GM12874 (cell line): ENCODE measurements around the gene FAM13C.

Experiments
- TF ChIP-seq, protein P1 (sequence below): IDR thresholded peaks from 2 replicates; pipeline ENCODE4 v1.5.1; 2011; ENCODE audit warnings: low read depth, mild to moderate bottlenecking, control low read depth, low read length, moderate library complexity; ENCODE audit not compliant: insufficient read depth

FAM13C gene

DNA sequence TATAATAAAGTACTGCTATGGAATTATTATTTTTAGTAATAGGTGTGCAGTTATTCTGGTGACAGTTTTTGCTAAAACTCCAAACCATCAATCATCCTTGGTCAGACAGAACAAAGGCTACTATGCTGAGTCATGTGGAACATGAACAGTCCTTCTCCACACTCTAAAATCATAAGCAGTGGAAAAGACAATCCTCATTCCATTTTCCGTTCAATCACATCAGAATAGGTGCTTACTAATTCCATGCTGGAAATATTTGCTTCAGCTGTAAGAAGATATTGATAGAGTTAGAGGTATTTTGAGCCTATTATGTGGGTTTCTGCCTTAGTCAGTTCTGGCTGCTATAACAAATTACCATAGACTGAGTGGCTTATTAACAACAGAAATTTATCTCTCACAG, 82.9 kb downstream of the FAM13C start:
- TF ChIP-seq, protein P1, sequence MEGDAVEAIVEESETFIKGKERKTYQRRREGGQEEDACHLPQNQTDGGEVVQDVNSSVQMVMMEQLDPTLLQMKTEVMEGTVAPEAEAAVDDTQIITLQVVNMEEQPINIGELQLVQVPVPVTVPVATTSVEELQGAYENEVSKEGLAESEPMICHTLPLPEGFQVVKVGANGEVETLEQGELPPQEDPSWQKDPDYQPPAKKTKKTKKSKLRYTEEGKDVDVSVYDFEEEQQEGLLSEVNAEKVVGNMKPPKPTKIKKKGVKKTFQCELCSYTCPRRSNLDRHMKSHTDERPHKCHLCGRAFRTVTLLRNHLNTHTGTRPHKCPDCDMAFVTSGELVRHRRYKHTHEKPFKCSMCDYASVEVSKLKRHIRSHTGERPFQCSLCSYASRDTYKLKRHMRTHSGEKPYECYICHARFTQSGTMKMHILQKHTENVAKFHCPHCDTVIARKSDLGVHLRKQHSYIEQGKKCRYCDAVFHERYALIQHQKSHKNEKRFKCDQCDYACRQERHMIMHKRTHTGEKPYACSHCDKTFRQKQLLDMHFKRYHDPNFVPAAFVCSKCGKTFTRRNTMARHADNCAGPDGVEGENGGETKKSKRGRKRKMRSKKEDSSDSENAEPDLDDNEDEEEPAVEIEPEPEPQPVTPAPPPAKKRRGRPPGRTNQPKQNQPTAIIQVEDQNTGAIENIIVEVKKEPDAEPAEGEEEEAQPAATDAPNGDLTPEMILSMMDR = no peak

DNA sequence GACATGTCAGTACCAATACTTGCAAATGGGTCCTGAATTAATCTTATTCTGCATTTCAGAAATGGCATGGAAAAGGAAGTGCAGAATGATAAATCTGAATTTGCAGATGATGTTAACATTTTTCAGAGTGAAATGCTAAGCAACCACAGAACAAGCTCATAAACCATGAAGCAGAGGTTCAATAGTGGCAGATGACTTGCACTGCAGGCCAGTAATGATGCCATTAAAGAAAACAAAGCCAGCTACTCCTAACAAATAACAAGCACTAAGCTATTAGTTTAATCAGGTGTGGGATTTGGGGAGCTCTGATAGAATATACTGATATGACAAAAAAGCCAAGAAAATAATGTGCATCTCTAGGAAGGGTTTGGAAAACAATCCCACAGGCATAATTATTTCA, 85.4 kb downstream of the FAM13C start:
- TF ChIP-seq, protein P1 = no peak

DNA sequence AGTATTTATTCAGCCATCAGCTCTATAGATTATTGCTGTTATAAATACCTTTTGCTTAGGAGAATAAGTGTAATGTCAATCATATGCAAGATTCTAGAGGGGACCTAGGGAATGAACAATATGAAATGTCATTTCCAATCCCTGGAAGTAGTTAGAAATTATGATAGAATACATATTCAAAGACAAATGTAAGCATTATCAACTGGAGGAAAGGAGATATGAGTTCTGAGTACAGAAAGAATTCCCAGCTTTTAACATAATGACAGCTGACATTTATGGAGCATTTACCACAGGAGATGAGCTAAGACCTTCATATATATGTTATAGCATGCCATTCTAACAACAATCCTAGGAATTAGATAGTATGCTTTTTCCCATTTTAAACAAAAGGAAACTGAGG, 86.2 kb downstream of the FAM13C start:
- TF ChIP-seq, protein P1 = no peak

DNA sequence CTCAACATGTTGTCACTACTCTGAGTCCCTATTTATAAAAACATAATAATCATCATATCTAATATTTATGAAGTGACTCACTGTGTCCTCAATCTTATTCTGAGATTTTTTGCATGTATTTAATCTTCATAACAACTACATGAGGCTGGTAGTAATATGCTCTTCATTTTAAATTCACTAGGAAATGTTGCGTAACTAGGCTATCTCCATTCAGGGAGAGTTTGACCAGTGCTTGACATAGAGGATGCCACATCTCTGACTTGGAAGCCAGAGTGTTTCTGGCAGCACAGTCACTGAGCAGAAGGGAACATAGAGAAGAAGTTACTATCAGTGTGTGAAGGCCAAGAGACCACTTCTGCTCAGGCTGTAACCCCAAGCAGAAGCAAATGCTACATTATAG, 88.9 kb downstream of the FAM13C start:
- TF ChIP-seq, protein P1 = no peak

DNA sequence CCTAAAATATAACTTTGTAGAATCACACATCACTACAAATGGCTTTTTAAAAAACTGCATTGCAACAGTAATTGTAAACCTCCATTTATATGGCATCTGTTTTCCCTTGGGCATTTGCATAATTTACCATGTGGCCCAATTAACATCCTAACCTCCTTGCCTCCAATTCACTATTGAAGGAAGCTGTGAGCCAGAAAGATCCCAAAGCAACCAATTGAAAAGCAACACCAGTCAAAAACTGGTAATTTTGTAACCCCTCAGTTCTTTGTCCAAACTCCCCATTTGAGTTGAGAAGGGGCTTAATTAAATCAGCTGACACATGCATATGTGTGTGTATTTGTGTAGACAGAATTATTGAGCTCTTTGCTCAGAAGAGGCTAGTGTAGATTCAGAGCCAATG, 90.3 kb downstream of the FAM13C start:
- TF ChIP-seq, protein P1 = no peak

GRCh38 chr10:59271160-59271559, 91.2 kb downstream of the FAM13C start:
- TF ChIP-seq, protein P1 = no peak

- TF ChIP-seq, protein P1 = no peak
Measured at GRCh38 chr10:59270492-59270891, 91.9 kb downstream of the FAM13C start.

- TF ChIP-seq, protein P1 = no peak
Measured at GRCh38 chr10:59269651-59270050, 92.7 kb downstream of the FAM13C start.
